Subcutaneous abdominal adipose tissue (tissue), 5 donors: Measurements from ENCODE around the gene DPP7.

Experiments
- H3K27ac ChIP-seq: one replicate; pipeline ENCODE4 v1.7.0; 2013; ENCODE audit warnings: low read depth, mild to moderate bottlenecking, inconsistent platforms, low read length, moderate library complexity
- H3K27me3 ChIP-seq, 5 donors: one replicate each; pipeline ENCODE4 v1.7.0; 2013; ENCODE audit warnings: low read length in 5 of 5, inconsistent platforms in 1 of 5; ENCODE audit not compliant: control insufficient read depth in 5 of 5, insufficient read depth in 4 of 5
- H3K36me3 ChIP-seq, 5 donors: one replicate each; pipeline ENCODE4 v1.7.0; 2013; ENCODE audit warnings: low read length in 5 of 5; ENCODE audit not compliant: control insufficient read depth in 5 of 5, insufficient read depth in 5 of 5
- H3K4me1 ChIP-seq, 5 donors: one replicate each; pipeline ENCODE4 v1.7.0; 2013; ENCODE audit warnings: low read length in 5 of 5, mild to moderate bottlenecking in 3 of 5, moderate library complexity in 1 of 5; ENCODE audit not compliant: control insufficient read depth in 5 of 5, insufficient read depth in 5 of 5
- H3K4me3 ChIP-seq, 5 donors: one replicate each; pipeline ENCODE4 v1.7.0; 2013; ENCODE audit warnings: low read length in 5 of 5, low read depth in 1 of 5
- H3K9ac ChIP-seq, 5 donors: one replicate each; pipeline ENCODE4 v1.7.0; 2013; ENCODE audit warnings: low read length in 5 of 5, mild to moderate bottlenecking in 4 of 5, moderate library complexity in 3 of 5
- H3K9me3 ChIP-seq, 5 donors: one replicate each; pipeline ENCODE4 v1.7.0; 2013; ENCODE audit warnings: low read length in 5 of 5; ENCODE audit not compliant: control insufficient read depth in 5 of 5
- donor health status: healthy.
- donor health status: healthy.
- donor health status: healthy.
- donor health status: healthy.
- donor health status: healthy.

Gene DPP7

GRCh38 chr9:137147793-137148160 is 33.2 kb upstream of the DPP7 start:
- Histone ChIP-seq H3K36me3 (no peaks in the 10 kb centered on the region), H3K27me3 (peaks cover 24 to 43% (median 32%) of the 10 kb centered on the region in 5 donors)

GRCh38 chr9:137147091-137147792 is 32.7 kb upstream of the DPP7 start:
- H3K36me3 ChIP-seq, result no peaks in the 10 kb centered on the region
- H3K27ac ChIP-seq, result no peak overlapping the region
- H3K4me3 ChIP-seq, result no peak overlapping the region
- no peak overlapping the region for H3K9ac ChIP-seq
- H3K9me3 ChIP-seq, result no peaks in the 10 kb centered on the region
- H3K4me1 ChIP-seq, result no peaks in the 10 kb centered on the region
- H3K27me3 ChIP-seq, result peaks cover 28 to 48% (median 38%) of the 10 kb centered on the region in 5 donors

More at GRCh38 chr9:137147793-137148160, 33.2 kb upstream of the DPP7 start:
- Histone ChIP-seq H3K9me3 (no peaks in the 10 kb centered on the region), H3K27ac (no peak overlapping the region), H3K9ac (no peak overlapping the region), H3K4me1 (no peaks in the 10 kb centered on the region), H3K4me3 (no peak overlapping the region)

GRCh38 chr9:137146527-137146918 is 32.0 kb upstream of the DPP7 start:
- H3K4me1 ChIP-seq, result no peaks in the 10 kb centered on the region
- H3K27ac ChIP-seq, result no peak overlapping the region
- no peak overlapping the region for H3K4me3 ChIP-seq
- H3K9me3 ChIP-seq, result no peaks in the 10 kb centered on the region
- H3K9ac ChIP-seq, result no peak overlapping the region
- peaks cover 35 to 55% (median 45%) of the 10 kb centered on the region in 5 donors for H3K27me3 ChIP-seq
- H3K36me3 ChIP-seq, result no peaks in the 10 kb centered on the region

GRCh38 chr9:137145731-137146526 is 31.4 kb upstream of the DPP7 start:
- no peaks in the 10 kb centered on the region for H3K9me3 ChIP-seq
- H3K9ac ChIP-seq, result no peak overlapping the region
- peaks cover 37 to 61% (median 51%) of the 10 kb centered on the region in 5 donors for H3K27me3 ChIP-seq
- no peaks in the 10 kb centered on the region for H3K36me3 ChIP-seq
- H3K27ac ChIP-seq, result no peak overlapping the region
- no peaks in the 10 kb centered on the region for H3K4me1 ChIP-seq
- no peak overlapping the region for H3K4me3 ChIP-seq

- H3K9me3 ChIP-seq, result no peaks in the 10 kb centered on the region
- no peak overlapping the region for H3K27ac ChIP-seq
- peaks cover 46 to 72% (median 64%) of the 10 kb centered on the region in 5 donors for H3K27me3 ChIP-seq
- no peaks in the 10 kb centered on the region for H3K36me3 ChIP-seq
- H3K9ac ChIP-seq, result no peak overlapping the region
- H3K4me1 ChIP-seq, result peaks cover 0 to 6% (median 3%) of the 10 kb centered on the region in 5 donors
- H3K4me3 ChIP-seq, result no peak overlapping the region
These were observed 28.9 kb upstream of the DPP7 start for GRCh38 chr9:137143459-137143858.

GRCh38 chr9:137141976-137142936 is 27.7 kb upstream of the DPP7 start:
- no peak overlapping the region for H3K27ac ChIP-seq
- H3K36me3 ChIP-seq, result no peaks in the 10 kb centered on the region
- no peak overlapping the region for H3K4me3 ChIP-seq
- no peaks in the 10 kb centered on the region for H3K9me3 ChIP-seq
- H3K27me3 ChIP-seq, result peaks cover 51 to 77% (median 69%) of the 10 kb centered on the region in 5 donors
- H3K9ac ChIP-seq, result no peak overlapping the region
- H3K4me1 ChIP-seq, result peaks cover 0 to 6% (median 3%) of the 10 kb centered on the region in 5 donors

- no peak overlapping the region for H3K9ac ChIP-seq
These were observed 26.7 kb upstream of the DPP7 start for GRCh38 chr9:137141050-137141810.

GRCh38 chr9:137140151-137141012 is 25.8 kb upstream of the DPP7 start:
- H3K36me3 ChIP-seq, result no peaks in the 10 kb centered on the region
- H3K4me3 ChIP-seq, result no peak overlapping the region
- H3K27ac ChIP-seq, result no peak overlapping the region
- H3K27me3 ChIP-seq, result peaks cover 57 to 83% (median 71%) of the 10 kb centered on the region in 5 donors
- no peak overlapping the region for H3K9ac ChIP-seq
- H3K4me1 ChIP-seq, result peaks cover 0 to 6% (median 3%) of the 10 kb centered on the region in 5 donors
- no peaks in the 10 kb centered on the region for H3K9me3 ChIP-seq

More at GRCh38 chr9:137141050-137141810, 26.7 kb upstream of the DPP7 start:
- no peaks in the 10 kb centered on the region for H3K9me3 ChIP-seq
- peaks cover 0 to 6% (median 3%) of the 10 kb centered on the region in 5 donors for H3K4me1 ChIP-seq
- H3K27ac ChIP-seq, result no peak overlapping the region
- H3K4me3 ChIP-seq, result no peak overlapping the region
- H3K36me3 ChIP-seq, result no peaks in the 10 kb centered on the region
- H3K27me3 ChIP-seq, result peaks cover 55 to 83% (median 71%) of the 10 kb centered on the region in 5 donors
